Activated T-cell treated with anti-CD3 and anti-CD28 coated beads, Interleukin-2, amount 50 U/mL, for 48 hours (primary cell): ENCODE data around the gene FCHO1.

Experiments used
- DNase-seq, 2 experiments: peaks; one replicate each; pipeline ENCODE4 v3.0.0-alpha.2; 2020

The FCHO1 gene

DNA sequence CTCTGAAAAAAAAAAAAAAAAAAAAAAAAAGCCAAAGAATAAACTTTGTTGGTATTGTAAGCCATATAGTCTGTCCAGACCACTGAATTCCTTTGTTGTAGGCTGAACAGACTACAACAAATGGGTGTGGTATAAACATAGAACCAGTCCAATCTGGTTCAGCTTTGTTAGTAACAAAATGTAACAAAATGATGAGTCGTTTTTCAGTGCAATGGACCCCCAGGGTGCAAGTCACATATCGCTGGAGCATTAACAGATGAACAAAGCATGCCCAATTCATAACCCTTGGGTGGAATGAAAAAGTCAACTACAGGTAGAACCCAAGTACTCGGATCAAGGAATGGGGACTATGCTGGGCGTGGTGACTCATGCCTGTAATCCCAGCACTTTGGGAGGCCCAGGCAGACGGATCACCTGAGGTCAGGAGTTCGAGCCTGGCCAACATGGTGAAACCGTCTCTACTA lies 13.6 kb upstream of the FCHO1 start:
- no peak for DNase-seq

DNA sequence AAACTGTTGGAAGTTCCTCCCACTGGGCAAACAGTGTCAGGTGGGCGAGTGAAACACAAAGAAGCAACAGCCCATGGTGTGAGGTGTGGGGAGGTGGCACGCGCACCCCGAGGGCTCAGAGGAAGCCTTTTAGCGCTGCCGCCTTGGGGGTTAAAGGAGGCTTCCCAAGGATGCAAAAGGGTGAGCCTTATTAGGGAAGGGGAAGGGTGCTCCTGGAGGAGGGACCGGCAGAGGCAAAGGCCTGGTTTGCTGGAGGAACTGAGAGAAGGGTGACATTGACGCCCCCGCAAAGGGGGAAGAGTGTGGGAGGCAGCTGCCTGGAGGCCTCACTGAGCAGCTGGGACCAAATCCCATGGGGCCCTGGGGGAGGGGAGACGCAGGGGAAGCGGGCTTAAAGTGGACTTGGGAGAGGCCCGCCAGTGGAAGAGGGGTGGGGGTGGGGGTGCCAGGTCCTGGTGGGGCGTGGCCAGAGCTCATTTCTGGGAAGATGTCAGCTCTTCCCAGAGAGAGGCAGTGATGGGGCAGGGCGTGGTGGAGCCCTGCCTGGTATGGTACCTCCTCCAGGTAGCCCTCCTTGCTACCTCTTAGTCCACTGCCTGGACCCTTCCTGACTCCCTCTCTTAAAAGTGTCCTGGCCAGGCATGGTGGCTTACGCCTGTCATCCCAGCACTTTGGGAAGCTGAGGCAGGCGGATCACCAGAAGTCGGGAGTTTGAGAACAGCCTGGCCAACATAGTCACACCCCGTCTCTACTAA lies 12.0 kb upstream of the FCHO1 start:
- DNase-seq = no peak

DNA sequence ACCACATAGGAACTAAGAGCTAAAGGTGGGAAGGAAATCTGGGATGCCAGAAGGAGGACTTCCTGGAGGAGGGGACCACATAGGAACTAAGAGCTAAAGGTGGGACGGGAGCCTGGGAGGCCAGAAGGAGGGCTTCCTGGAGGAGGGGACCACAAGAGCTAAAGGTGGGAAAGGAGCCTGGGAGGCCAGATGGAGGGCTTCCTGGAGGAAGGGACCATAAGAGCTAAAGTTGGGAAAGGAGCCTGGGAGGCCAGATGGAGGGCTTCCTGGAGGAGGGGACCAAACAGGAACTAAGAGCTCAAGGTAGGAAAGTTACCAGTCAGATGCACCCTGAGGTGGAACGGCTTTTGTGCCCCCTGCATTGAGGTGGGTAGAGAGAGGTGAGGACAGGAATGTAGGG lies 9.8 kb upstream of the FCHO1 start:
- DNase-seq = no peak

DNA sequence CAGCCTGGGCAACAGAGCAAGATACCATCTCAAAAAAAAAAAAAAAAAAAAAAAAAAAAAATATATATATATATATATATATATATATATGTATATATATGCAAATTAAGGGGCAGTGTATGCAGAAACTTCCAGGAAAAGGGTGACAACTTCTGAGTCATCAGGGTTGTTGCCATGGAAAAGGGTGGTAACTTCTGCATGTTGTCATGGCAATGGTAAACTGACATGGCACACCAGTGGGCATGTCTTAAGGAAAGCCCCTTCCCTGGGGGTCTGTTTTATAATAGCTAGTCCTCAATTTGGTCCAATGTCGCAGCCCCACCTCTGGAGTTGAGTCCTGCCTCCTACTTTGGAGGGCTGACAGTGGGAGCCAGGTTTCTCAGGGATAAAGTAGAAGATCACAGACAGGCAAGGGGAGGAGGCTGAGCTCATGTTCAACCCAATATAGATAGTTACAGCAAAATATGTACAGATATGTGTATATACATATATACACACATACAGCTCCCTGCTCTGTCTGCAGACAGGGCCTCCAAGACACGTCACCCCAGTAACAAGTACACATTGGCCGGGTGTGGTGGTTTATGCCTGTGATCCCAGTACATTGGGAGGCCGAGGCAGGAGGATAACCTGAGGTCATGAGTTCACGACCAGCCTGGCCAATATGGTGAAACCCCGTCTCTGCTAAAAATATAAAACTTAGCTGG lies 7.2 kb upstream of the FCHO1 start:
- DNase-seq = no peak

DNA sequence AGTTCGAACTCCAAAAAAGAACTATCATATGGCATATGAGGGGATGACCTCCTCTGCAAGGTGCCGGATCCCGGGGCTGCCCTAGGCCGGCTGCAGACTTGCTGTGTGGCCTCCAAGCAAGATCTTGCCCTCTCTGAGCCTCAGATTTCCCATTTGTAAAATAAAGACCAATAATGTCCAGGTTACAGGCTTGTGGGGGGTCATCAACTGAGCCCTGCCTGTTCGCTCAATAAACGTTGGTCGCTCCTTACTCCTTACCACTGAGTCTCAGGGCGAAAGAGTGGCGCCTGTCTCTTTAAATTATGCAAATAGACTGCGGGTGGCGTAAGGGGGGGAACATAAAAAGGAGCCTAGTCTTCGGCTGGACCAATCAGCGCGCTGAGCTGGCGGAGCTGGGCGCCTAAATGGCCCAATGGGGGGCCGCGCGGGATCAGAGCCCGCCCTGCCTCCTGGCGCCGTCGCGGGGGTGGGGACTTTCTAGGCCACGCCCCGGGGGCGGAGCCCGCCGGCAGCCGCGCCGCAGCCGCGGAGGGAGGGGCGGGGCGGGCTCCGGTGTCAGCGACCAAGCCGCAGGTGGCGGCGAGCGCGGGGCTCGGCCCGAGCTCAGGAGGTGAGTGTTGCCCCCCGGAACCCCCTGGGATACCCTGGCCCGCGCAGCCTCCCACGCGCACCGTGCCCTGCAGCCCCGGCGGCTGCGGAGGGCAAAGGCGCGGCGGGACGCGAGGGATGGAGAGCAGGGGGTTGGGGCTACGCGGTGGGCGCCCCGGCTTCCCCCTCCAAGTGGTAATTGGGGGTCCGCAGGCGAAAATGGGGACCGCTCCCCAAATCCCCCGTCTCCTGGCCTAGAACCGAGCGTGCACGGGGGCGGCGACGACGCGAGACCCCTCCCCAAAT lies 3.8 kb upstream of the FCHO1 start:
- DNase-seq = peak; percentile 90 to 95

DNA sequence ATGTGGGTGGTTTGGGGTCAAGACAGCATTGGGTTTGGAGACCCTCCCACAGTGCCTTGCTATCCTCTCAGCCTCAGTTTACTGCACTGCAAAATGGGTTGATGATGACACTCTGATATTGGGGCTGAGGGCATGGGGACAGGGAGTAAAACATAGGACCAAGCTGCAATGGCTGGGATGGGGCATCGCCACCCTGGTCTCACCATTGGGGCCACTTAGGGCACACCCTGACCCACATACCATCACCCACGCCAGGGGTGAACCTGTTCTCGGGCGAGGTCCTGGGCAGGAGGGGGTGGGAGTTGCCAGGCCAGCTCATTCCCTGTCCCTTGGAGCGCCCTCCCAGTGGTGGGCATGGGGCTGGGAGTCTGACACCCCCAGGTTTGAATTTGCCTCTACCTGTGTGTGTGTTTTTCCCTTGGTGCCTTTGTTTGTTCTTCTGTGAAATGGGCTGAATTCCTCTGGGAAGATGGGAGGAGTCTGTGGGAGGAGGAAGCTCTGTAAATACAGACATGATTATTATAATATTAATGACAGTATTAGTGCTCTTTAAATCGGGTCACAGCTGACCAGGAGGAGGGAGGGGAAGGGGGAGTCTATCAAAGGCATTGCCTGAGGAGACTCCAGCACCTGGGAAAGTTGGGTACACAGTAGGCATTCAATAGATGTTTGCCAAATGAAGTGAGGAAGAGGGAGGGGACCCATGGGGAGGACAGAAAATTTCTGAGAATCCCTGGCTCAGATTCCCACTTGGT lies 2.2 kb upstream of the FCHO1 start:
- no peak for DNase-seq

DNA sequence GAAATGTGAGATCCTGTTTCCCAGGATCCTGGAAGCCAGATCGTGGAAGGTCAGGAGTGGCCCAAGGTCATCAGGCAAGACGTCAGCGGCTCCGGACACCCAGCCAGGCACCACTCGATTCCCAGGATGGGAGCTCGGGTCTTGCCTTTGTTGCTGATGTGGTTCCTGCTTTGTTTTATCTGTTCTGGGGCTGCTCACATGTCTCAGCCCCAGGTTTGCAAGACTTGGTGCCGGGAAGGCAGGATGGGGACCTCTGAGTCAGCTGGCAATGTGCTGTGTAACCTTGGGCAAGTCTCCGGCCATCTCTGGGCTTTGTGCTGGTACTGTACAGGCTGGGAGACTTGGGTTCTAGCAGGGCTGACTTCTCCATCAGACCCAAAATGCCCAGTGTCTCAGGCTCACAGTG lies 1.4 kb upstream of the FCHO1 start:
- peak; percentile 62 to 65 for DNase-seq

DNA sequence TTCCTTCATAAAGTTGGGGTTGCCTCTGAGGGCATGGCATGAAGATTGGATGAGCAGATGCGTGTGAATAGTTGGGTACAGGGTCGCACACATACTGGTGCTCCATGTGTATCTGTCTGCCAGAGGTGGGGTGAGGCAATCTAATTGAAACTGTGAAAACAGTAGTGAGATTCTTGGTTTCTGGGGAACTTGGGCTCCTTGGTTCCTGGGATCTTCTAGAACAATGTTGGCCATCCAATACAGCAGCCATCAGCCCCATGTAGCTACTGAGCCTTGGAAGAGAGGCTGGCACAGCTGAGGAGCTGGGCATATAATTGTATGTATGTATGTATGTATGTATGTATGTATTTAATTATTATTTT lies 616 bp downstream of the FCHO1 start:
- no peak for DNase-seq

DNA sequence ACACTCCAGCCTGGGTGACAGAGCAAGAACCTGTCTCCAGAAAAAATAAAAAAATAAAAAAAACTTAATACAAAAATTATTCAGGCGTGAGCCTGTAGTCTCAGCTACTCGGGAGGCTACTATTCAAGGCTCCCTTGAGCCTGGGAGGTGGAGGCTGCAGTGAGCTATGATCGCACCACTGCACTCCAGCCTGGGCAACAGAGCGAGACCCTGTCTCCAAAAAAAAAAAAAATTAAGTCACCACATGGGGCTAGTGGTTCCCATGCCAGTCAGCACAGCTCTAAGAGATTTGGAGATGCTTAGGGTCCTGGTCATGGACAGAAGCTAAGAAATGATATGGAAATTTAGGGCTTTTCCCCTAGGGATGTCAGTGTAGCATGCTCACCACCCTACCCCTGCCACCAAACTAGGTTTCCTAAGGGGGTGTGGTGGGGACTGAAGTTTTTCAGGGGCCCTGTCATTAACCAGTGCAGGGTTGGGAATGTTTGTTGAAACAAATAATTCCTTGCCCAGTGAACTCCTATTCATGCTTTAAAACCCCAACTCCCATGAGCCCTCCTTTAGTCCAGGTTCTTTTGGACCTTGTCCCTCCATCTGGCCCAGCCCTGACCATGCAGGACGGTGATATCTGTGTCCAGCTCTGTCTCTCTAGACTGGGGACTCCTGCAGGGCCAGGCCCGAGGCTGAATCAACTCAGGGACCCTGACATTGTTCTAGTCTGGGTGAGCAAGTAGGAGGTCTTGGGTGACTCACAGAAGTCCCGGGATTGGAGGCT lies 1.8 kb downstream of the FCHO1 start:
- no peak for DNase-seq

DNA sequence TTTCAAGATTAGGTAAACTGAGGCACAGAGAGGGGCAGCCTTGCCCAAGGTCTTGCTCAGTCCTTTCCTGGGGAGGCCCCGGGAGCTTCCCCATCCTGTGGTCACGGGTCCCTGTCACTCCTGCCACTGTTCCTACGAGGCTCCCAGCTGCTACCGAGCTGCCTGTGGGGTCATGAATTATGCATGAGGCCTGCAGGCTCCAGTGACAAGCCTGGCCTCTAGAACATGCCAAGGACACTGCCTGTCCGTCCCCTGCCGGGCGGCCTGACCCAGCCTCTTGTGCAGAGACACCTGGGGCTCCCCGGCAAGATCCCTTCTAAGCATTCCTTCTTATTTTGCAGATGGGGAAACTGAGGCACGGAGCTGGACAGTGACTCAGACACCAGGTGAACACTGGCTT lies 2.7 kb downstream of the FCHO1 start:
- DNase-seq = no peak

DNA sequence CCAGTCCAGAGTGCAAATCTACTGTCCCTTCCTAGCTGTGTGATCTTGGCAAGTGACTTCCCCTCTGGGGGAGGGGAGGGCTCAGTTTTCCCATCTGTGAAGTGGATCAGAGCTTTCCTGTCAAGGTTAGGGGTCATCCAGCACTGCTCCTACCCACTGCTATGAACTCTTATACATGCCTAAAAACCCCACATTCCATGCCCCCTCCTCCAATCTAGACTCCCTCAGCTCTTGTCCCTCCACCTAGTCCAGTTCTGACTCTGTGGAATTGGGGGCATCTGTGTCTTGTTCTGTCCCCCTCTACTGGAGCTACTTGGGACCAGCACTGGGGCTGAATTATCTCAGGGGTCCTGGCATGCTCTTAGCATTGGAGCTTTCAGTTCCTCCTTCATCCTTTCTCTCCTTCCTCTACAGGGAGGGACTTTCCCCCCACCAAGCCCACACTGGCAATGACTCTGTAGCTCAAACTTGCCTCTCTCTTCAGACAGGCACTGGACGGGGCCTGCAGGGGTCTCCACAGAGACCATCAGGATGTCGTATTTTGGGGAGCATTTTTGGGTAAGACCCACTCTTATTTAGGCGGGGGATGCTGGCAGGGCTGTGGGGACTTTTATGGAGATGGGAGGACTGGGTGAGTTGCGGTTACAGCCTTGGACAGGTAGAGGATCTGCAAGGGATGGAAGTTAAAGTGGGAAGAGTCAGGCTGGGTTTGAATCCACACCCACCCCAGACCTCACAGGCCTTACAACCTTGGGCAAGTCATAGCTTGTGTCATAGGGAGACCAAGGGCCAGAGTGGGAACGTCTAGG lies 3.6 kb downstream of the FCHO1 start:
- no peak for DNase-seq

DNA sequence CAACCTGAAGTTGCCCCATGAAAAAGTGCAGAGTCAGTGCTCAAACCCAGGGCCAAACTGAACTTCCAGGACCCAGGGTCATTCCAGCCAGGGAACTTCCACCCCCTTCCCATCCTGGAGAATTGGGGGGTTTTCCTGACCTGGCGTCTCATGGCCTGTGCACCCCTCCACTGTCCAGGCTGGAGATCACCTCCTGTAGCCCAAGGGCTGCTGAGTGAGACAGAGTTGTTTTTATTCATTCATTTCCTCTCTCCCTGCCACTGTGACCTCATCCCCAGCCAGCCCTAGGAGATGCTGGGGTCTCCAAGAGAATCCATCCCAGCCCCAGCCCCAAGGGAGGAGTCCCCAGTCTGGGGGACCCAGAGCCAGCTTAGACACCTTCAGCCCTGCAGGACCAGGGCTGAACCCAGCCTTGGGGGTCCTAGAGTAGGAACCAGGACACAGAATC lies 4.2 kb downstream of the FCHO1 start:
- no peak for DNase-seq

DNA sequence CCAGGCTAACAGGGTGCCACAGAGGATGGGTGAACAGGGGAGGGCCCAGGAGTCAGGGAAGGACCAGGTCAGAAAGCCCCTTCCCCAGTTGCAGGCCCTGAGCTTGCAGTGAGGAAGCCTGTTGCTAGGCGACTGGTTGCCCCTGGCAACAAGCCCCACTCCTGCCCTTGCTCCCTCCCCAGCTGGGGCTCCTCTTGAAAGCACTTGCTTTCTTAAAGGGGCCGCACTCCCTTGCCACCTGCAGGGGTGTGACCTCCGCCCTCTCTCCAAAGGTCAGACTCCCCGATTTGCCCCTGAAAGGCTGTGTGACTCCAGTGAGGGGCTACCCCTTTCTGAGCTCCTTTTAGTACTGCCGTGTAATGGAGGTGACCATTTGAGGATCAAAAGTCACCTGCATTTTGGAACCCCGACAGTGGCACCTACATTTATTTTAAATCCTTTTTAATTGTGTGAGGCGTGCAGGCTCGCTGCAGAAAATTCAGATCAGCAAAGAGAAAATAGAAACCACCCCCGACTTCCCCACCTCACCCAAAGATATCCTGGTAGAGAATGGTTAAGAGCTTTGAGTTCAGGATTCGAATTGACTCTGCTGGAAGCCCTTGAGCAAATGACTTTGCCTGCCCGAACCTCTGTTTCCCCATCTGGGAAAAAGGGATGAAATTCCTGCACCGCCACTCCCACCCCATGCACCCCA lies 4.8 kb downstream of the FCHO1 start:
- DNase-seq = peak in 1 of 2 experiments; percentile 44

DNA sequence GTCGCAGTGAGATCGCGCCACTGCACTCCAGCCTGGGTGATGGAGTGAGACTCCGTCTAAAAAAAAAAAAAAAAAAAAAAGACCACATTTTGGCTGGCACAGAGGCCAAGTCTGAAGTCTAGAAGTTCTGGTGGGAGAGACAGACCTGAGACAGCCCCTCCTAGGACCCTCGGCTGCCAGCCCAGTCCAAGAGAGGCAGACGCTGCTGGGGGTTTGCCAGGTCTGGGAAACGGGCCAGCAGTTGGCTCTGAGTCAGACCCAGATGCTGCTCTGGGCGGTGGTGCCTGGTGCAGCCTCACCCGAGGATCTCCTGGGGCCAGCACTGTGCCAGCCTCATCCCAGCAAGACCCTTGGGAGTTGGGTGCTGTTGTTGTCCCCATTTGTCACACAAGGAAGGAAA lies 5.8 kb downstream of the FCHO1 start:
- no peak for DNase-seq

DNA sequence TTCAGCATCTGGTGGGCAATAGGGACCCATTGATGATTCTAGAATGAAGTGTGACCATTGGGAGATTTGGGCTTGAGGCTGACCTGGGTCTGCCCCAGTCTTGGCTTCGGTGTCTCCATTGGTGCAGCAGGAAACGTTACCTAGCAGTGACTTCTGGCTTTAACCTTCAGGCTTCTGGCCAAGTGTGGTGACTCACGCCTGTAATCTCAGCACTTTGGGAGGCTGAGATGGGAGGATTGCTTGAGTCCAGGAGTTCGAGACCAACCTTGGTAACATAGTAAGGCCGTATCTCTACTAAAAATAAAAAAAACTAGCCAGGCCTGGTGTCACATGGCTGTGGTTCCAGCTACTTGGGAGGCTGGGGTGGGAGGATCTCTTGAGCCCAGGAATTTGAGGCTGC lies 7.2 kb downstream of the FCHO1 start:
- DNase-seq = no peak

DNA sequence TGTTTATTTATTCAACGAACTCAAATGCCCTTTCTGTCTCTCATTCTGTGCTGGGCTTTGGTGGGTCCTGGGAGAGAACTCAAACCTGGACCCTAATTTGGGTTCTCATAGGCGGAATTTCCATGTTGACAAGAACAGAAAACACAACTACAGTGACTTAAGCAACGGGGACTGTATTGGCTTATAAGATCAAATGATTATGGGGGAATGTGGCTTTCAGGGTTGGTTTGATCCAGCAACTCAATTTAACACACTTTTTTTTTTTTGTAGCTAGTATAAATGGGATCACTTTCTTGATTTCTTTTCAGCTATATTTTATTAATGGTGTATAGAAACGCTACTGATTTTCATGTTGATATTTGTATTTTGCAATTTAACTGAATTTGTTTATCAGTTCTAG lies 9.9 kb downstream of the FCHO1 start:
- DNase-seq = no peak

DNA sequence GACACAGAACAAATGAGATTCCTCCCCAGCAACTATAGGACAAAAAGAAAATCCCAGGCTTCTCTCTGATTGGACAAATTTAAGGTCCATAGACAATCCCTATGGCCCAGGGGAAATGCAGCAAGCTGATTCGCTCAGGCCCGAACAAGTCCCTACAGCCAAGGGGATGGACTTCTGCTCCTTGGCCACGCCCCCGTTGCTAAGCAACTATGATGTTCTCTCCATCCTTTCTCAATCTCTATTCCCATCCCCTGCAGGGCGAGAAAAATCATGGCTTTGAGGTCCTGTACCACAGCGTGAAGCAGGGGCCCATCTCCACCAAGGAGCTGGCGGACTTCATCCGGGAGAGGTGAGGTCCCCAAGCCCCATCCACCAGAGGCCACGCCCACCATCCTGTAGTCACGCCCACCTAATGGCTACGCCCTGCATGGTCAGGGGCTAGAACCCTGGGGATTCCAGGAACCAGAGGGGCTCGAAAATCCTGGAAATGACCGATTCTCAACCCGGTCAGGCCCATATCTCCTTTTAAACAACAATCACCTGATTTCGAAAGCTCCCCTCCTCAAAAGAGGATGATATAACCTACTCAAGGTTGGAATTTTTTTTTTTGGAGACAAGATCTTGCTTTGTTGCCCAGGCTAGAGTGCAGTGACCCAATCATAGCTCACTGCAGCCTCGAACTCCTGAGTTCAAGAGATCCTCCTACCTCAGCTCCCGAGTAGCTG lies 11.4 kb downstream of the FCHO1 start:
- peak; percentile 48 to 60 for DNase-seq

DNA sequence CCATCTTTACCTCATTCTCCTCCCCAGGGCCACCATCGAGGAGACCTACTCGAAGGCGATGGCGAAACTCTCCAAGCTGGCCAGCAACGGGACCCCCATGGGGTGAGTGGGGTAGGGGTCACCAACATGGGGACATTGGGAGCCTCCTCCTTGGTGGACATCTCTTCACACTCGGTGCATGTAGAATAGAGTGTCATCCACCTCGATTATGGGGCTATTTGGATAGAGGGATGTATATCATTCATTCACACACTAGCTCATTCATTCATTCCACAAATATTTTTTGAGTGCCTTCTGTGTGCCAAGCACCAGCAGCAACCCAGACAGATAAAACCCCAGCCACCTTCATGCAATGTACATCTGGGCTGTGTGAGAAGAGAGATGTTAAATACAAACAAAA lies 13.1 kb downstream of the FCHO1 start:
- DNase-seq = no peak

DNA sequence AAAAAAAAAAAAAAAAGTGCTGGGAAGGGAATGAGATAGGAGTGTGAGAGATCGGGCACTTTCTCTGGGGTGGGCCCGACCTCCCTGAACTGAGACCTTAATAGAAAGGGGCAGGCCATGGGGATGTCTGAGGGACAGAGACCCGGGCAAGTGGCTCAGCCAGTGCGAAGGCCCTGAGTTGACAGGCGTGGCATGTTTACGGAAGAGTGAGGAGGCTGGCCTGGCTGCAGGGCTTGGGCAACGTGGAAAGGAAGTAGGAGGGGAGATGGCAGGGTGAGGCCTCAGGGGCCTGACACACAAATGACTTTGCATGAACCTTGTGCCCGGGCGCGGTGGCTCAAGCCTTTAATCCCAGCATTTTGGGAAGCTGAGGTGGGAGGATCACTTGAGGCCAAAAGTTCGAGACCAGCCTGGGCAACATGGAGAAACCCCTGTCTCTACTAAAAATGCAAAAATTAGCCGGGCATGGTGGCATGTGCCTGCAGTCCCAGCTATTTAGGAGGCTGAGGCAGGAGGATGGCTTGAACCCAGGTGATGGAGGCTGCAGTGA lies 13.9 kb downstream of the FCHO1 start:
- no peak for DNase-seq
